Measurements from ENCODE around the gene RPL36AL.

- TF ChIP-seq GATA2 (IDR thresholded peaks at IDR 0.05; ENCODE audit: low read depth, low read length) (no peak), GATA3 (IDR thresholded peaks at IDR 0.05; ENCODE audit: low read depth, low read length) (no peak)
These were observed 27.4 kb downstream of the RPL36AL start for GRCh38 chr14:49593016-49593415.
